IPS-11a (cell line): ENCODE data around the gene RASSF1.

Experiments used
- H3K4me3 ChIP-seq: one replicate; pipeline ENCODE4 v1.5.1; 2013; ENCODE audit warnings: low read depth, low read length, control low read depth

The RASSF1 gene

DNA sequence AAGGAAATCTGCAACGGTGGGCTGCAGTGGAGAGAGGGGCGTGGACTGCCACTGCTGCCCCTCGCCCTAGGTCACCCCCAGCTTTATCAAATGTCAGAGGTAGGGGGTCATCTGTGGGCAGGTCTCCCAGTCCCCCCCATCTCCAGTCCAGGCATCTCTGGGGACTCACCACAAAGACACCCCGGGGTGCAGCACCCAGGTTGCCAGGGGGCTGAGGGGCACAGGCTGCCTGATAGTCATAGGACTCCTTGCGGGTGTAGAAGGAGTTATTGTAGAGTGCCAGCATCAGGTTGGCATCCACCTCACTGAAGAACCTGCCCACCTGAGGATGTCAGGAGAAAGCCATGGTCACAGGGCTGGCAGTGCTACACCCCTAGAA, 25.2 kb upstream of the RASSF1 start:
- peak overlapping the region; percentile 55 for H3K4me3 ChIP-seq

DNA sequence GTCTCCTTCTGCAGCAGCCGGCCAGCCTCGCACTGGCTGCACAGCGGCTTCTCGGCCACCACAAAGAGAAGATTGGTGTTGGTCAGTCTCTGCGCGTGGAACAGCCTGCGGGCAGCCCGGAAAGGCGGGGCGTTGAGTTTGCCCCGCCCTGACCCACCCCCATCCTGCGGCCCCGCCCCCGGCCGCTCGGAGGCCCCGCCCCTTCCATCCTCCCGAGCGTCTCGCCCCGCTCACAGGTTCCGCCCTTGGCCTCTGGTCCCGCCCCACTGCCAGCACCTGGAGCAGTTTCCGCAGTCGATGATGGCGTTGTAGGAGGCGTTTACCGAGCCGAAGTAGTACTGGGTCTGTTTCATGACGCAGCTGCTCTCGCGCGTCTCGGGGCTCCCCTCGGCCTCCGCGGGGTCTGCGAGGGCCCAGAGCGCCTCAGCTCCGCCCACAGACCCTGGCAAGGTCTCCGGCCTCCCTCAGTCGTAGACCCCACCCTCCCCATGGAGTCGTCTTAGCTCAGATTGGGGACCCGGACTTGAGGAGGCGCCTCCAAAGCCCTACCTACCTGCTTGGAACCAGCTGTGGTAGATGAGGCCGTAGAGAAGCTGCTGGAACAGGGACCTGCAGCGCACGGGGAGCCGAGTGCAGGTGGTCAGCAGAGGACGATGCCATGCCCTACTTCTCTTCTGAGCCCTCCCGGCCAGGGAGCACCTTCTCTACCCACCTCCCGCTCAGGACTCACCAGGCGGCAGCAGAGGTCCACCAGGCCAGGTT, 24.6 kb upstream of the RASSF1 start:
- H3K4me3 ChIP-seq = peak overlapping the region; percentile 55

DNA sequence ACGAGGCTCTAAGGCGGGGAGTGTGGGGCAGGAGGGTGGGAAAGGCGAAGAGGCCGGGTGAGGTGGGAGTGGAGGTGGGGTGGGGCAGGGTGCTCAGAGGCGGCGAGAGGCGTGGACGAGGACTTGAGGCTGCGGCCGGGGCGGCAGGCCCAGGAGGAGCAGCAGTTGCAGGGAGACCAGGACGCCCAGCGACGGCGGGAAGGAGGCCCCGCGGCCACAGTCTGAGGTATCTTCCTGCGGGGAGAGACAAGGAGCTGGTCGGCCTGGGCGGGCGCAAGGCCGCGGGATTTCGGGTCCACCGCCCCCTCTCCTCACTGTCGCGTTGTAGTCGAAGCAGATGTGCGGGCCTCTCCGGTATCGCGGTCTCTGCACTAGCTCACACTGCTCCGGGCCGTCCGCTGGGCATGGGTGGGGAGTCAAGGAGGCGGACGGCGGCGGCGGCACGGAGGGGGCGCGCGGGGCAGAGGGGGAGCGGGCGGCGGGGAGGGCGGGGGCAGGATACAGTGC, 24.0 kb upstream of the RASSF1 start:
- peak overlapping the region; percentile 17 for H3K4me3 ChIP-seq

DNA sequence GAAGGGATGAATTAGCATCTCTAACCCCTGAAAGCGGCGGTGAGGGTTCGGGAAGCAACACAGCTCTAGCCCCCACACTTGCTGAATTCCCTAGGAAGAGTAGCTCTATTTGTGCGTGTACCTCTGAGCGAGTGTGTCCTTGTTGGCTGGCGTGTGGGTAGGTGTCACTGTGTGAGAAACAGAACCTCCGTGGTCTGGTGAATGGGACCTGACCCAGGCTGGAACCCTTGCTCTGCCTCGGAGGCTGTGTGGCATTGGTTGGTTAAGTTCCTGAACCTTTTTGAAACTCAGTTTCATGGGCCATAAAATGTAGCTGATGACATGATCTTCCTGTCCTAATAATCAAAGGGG, 19.1 kb upstream of the RASSF1 start:
- H3K4me3 ChIP-seq = peak overlapping the region; percentile 30

DNA sequence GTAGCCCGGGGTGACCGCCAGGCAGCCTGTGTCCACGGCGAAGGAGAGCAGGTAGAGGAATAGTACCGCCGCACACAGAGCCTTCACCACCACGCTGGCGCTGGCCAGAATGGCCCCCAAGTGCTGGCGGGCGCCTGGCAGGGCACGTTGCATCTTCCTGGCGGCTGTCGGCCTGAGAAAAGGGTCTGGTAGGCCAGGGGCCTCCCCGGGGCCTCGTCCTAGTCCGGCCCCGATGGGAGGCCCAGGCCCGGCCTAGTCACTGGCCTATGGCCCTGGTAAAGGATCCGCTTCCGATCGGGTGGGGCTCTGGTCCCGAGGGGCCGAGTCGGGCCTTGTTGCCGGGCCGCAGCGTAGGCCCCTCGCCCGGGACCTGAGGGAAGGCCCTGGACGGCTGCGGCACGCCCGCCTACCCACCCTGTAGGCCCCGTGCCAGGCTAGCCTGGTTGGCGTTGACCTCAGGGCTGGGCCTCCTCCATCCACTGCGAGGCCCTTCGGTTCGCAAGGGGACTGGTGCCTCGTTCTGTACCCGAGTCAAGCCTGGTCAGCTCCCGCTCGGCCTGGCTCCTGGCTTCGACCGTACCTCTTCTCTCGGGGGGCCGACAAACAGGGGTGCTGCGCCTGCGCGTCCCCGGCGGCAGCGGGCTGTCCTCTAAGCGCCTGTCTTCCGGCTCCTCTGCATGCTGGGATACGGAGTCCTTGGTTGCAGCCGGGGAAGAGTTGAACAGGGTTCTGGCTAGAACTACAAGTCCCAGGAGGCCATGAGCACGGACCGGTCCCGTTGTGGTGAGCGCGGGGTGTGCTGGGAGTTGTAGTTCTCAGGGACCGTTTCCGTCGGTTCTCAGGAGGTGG, 18.5 kb upstream of the RASSF1 start, which contains the start of gene TMEM115:
TSS of gene TMEM115 (minus strand) at position 611 of the 849 bp plus-strand sequence. CDS start at position 153, 458 bp downstream.
- H3K4me3 ChIP-seq = peak within 1 kb of the TSS; percentile 95

DNA sequence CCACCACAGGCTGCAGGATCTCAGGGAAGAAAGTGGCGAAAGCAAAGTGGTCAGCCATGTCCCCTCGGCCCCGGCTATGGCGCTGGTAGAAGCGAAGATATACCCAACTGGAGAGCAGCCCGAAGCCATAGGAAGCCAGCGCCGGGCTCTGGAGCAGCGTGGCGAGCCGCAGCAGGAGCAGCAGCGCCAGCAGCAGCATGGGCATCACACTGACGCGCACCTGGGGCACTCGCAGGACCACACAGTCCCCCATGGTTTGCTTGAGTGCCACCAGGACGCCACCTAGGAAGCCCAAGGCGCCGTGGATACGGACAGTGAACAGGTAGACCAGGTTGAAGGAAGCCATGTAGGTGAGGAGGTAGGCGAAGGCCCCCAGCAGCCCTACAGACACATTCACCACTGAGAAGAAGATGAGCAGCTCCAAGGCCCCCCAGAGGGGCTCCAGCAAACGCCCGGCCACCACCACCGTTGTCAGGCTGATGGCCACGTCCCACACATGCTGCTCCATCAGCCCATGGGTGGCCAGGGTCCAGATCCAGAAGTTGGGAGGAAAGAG, 17.8 kb upstream of the RASSF1 start:
- peak overlapping the region; percentile 95 for H3K4me3 ChIP-seq

DNA sequence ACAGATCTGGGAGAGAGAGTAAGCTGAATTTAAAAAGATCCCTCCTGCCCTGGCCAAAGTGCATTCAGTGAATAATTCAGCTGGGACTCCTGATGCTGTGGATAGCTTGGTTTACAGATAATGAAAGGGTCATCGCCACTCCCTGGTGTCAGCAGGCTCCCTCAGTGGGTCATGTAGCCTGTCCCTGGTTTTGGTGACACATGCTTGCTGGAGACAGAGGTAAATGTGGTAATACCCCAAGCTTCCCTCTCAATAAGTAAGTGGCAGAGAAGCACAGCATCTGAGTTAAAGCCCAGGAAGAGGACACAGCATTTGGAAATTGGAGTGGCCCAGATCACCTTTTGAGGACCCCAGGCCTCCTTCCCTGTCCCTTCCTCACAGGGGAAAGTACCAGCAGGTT, 16.8 kb upstream of the RASSF1 start:
- no peak overlapping the region for H3K4me3 ChIP-seq

DNA sequence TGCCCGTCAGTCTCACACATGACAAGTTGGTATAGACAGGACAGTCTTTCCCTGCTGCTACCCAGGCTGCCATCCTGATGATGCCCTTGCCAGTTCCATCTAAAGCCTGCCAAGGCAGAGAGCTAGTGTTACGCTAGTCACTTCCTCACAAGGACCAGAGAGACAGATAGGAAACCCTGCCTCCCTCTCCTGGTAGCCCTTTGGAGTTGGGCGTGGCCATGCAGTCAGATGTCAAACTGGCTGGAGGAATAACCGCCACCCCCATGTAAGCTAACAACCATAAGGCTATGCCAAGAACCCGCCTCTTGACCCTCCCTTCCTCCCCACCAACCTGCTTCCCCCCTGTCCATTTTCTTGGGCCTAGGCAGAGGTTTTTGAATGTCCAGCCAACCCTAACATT, 15.9 kb upstream of the RASSF1 start:
- H3K4me3 ChIP-seq = no peak overlapping the region

DNA sequence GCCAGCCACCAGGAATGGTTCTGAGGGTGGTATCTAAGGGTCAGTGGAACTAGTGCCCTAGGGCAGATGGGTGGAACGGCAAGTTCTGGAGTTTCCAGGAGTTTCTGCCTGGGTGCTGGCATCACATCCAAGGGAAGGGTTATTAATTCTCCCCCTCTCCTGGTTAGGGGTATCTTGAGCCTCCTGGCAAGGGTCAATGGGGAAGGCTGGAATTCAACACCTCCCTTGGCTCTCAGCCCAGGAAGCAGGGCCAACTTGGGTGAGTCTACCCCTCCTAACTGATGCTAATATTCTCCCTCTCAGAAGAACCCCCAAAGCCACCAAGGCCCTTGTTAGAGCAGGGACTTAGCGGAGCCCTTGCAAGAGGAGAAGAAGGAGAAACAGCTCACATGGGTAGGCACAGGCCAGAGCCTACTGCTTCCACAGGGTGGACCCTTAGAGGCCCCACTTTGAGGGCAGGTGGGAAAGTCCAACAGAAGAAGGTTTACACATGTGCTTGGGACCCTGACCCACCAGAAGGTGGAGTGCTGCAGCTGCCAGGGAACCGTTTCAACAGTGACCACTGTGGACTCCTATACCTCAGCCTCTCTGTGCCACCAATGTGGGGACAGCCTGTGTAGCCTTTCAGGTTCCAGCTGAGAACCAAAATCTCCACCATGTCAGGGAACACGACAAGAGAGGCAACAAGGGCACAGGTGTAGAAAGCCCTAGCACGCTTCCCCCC, 15.4 kb upstream of the RASSF1 start:
- no peak overlapping the region for H3K4me3 ChIP-seq

DNA sequence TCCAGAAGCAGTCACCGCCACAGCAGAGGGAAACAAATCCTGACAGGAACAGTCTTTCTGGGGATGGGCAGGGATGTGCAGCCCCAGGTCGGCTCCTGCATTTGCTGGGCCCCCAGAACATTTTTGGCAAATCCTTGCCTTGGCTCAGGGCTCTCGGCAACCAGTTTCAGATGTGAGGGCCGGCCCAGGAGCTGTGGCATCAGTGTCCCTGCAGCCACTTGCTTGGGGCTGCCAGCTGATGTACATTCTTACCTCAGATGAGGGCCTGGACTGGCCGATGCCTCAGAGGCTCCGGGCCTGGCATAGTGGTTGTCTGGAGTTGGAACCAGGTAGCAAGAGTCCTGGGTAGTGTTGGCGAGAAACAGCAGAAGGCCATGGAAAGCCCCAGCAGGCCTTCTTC, 14.2 kb upstream of the RASSF1 start:
- H3K4me3 ChIP-seq = no peak overlapping the region

DNA sequence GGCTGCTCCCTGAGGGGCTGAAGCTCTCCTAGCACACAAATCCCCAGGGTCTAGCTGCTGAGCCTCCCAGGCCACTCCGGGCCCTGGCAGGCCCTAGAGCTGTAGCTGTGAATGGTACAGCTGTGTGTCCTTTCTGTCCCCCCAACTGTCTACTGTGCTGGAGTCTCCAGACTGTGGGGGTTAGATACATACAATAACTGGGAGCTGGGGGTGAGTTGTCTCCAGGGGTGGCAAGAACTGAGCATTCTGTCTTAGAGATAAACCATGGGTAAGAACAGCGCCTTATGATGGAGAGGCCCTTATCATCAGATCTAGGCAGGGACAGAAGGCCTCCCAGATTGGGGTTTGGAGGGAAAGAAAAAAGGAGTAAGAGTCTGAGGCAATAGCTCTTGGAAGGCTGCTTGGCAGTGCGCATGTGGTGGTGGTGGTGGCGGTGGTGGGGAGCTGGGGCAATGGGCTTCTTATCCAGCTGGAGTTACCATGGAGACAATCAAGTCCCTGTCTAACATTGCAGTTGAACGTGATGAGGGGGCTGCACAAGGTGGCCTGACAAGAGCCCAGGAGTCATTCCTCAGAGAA, 13.6 kb upstream of the RASSF1 start:
- no peak overlapping the region for H3K4me3 ChIP-seq

DNA sequence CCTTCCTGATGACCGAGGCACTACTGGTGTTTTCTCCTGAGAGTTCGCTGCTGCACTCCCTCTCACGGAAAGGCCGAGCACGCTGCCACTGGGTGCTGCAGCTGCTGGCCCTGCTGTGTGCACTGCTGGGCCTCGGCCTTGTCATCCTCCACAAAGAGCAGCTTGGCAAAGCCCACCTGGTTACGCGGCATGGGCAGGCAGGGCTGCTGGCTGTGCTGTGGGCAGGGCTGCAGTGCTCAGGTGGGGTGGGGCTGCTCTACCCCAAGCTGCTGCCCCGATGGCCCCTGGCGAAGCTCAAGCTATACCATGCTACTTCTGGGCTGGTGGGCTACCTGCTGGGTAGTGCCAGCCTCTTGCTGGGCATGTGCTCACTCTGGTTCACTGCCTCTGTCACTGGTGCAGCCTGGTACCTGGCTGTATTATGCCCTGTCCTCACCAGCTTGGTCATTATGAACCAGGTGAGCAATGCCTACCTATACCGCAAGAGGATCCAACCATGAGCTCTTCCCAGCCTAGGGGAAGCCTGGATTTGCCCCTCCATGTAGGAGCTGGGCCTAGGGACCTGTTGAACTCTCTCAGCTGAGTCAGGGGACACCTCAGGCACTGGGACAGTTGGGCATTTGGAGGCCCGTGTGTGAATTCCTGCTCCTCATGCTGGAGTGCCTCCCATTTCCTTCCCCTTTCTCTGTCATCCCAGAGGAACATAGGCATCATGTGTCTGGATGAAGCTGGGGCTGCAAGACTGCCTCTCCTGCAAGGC, 12.8 kb upstream of the RASSF1 start:
- H3K4me3 ChIP-seq = no peak overlapping the region

DNA sequence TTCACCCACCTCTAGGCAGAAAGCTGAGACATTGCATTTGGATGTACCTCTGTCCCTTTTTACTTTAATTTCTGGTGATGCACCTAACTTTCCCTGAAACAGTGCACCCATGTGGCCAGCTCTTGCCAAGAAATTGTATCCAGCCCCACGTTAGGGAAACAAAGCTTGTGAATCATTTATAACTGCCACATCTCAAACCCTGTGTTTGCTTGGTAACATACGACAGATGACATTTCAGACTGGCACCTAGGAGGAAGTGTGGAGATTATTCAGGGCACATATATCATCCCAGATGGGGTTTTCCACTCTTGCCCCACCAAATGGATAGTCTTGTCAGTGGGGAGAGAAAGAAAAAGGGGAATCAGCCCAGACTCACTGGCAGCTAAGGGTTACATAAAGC, 12.1 kb upstream of the RASSF1 start:
- H3K4me3 ChIP-seq = no peak overlapping the region

DNA sequence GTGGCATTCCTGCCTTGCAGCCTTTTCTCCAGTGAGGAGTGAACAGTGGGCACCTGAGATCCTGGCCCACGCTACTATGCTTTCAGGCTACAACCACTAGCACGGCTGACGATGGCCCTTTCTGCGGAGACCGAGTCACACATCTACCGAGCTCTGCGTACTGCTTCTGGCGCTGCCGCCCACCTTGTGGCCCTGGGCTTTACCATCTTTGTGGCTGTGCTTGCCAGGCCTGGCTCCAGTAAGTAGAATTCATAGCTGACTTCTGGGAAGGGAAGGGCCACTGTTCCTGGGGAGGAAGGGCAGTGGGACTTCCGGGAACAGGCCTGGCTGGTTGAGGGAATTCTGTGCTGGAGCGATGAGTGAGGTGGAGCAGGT, 10.7 kb upstream of the RASSF1 start:
- H3K4me3 ChIP-seq = peak overlapping the region; percentile 94

DNA sequence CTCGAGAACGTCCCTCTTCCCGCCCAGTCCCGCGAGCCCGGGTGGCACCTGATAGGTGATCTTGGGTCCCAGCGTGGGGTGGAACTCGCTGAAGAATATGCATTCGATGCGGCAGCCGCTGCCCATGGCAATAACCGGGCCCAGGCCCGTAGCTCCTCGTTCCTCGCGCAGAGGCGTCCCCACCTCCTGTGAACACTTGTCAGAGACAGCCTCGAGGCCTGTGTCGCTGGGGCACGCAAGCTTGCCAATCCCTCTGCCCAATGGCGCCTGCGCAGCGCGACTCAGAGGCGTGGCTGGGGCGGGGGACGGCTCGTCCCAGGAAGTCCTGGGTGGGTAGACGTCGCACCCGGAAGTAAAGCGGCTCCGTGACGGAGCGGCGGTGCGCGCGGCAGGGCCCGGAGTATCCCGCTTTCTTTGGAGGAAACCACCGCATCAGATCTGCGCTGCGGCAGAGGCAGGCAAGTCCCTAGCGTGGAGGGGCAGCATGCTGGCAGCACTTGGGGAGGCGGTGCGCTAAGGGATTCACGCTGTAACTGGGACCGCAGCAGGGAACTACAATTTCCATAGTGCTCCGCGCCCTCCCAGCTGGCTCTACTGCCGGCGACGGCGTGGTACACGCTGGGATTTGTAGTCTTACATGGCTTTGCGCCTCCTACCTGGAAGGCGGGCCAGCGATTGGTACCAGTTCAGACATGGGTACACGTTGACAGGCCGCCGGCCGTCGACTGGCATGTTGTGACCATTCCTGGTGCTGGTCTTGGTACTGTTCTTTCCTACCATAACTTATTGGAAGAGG, 10.1 kb upstream of the RASSF1 start, which contains the start of the genes CYB561D2 and NPRL2:
TSS of gene CYB561D2 (plus strand) at position 336 of the 796 bp plus-strand sequence. CDS start 572 bp downstream, outside the sequence.
TSS of gene NPRL2 (minus strand) at position 249 of the 796 bp plus-strand sequence. CDS start at position 126, 123 bp downstream.
- H3K4me3 ChIP-seq = peak within 1 kb of the TSS; percentile 94

DNA sequence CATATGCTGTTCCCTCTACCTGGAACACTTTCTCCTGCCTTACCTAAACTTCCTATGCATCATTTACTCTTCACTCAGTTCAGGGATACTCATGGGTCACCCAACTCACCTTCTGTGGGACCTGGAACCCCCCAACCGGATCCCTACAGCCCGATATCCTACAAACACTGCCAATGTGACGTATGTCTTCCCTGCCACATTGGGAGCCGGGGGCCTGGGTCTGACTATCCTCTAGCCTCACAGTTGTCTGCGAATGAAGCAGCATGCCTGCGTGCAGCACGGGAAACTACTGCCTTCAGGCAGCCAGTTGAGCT, 9.5 kb upstream of the RASSF1 start:
- peak overlapping the region; percentile 94 for H3K4me3 ChIP-seq

DNA sequence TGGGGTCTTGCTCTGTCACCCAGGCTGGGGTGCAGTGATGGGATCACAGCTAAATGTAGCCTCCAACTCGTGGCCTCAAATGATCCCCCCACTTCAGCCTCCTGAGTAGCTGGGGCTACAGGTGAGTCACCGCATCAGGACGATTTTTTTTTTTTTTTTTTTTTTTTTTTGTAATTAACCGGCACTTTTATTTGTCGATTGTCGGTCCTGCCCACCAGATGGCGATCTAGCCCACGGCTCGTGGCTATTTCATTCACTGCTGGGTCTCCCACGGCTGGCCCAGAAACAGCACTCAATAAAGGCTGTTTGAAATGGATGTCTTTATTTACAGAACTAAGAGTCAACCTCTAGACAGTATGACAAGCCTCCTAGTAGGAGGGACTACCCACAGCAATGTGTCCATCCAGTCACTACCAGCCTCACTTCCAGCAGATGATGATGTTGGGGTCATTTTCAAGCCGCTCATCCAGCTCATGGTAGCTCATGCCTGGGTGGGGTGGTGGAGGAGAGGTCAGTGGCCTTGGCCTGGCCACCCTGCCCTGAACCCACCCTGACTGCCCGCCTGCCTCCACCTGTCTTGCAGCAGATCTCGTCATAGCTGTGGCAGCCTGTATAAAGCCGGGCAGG, 6.7 kb upstream of the RASSF1 start:
- no peak overlapping the region for H3K4me3 ChIP-seq

DNA sequence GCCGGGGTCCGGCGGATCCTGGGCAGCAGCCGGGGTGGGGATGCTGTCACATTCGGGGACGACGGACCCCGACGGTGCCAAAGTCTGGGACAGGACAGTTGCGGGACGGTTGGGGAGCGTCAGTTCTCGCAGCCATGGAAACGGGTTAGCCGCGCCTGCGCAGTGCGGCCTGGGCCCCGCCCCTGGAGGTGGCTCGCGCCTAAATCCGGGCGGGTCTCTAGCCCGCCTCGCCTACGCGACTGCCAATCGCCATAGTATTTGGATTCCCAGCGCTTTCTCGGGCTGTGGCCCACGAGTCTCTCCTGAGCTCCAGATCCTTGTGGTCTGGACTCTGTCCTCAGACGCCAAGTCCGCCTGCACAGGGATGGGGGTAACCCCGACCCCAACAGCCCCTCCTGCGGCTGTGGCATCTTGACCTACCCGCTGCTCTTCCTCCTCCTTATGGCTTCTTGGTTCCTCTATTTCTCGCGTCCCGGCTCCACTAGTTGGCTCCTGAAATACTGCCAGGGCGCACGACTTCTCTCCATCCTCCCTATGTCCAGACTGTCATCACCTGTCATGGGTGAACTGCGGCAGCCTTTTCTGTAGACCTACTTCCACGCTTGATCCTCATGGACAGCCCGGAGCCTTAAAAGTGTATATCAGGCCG, 5.1 kb upstream of the RASSF1 start, which contains the start of gene ZMYND10:
TSS of gene ZMYND10 (minus strand) at position 147 of the 649 bp plus-strand sequence. CDS start 153 bp downstream, outside the sequence.
- H3K4me3 ChIP-seq = peak within 1 kb of the TSS; percentile 25
